Keratinocyte (primary cell): ENCODE measurements around the gene CACNA1B.

Experiments
- CTCF ChIP-seq, 3 experiments: IDR thresholded peaks in 1 of 3; conservative IDR thresholded peaks in 1 of 3; optimal IDR thresholded peaks in 1 of 3; 2 replicates in 2 of 3; 3 replicates in 1 of 3; pipeline versions ENCODE3 to v1.5.1; 2011; ENCODE audit warnings: low read length in 3 of 3, mild to moderate bottlenecking in 3 of 3, moderate library complexity in 2 of 3, control low read depth in 1 of 3, inconsistent platforms in 1 of 3; ENCODE audit not compliant: insufficient read depth in 2 of 3; ENCODE audit errors: extremely low read depth in 1 of 3
- EZH2 ChIP-seq: IDR thresholded peaks from one replicate; pipeline ENCODE4 v1.6.1; 2012; ENCODE audit warnings: inconsistent platforms, mild to moderate bottlenecking, low read length, moderate library complexity

GRCh38 chr9:138118601-138119071, 241.1 kb downstream of the CACNA1B start:
- TF ChIP-seq CTCF (optimal IDR thresholded peaks at IDR 0.05 in 1 of 3, IDR thresholded peaks at IDR 0.05 in 1 of 3, conservative IDR thresholded peaks at IDR 0.05 in 1 of 3; ENCODE audit: extremely low read depth in 1 of 3, insufficient read depth in 2 of 3, low read length in 3 of 3) = no peak
- TF ChIP-seq EZH2 = no peak
